IPS-15b (cell line): ENCODE measurements around the gene TBPL2.

Source experiments
- H3K27me3 ChIP-seq: one replicate; pipeline ENCODE4 v1.6.1; 2013; ENCODE audit warnings: low read length; ENCODE audit not compliant: control insufficient read depth, insufficient read depth
- H3K36me3 ChIP-seq: one replicate; pipeline ENCODE4 v1.6.1; 2013; ENCODE audit warnings: low read length; ENCODE audit not compliant: control insufficient read depth, insufficient read depth
- H3K4me1 ChIP-seq: one replicate; pipeline ENCODE4 v1.6.1; 2013; ENCODE audit warnings: mild to moderate bottlenecking, low read length; ENCODE audit not compliant: control insufficient read depth, insufficient read depth
- H3K4me3 ChIP-seq: one replicate; pipeline ENCODE4 v1.5.1; 2013; ENCODE audit warnings: low read depth, low read length
- H3K9ac ChIP-seq: one replicate; pipeline ENCODE4 v1.6.1; 2013; ENCODE audit warnings: low read depth, mild to moderate bottlenecking, low read length
- H3K9me3 ChIP-seq: one replicate; pipeline ENCODE4 v1.6.1; 2013; ENCODE audit warnings: mild to moderate bottlenecking, low read length; ENCODE audit not compliant: control insufficient read depth, insufficient read depth

TBPL2 gene

GRCh38 chr14:55373784-55374705 lies 66.4 kb downstream of the TBPL2 start:
- no peaks in the 10 kb centered on the region for H3K9me3 ChIP-seq
- no peak overlapping the region for H3K9ac ChIP-seq
- peaks cover 8% of the 10 kb centered on the region for H3K36me3 ChIP-seq
- no peaks in the 10 kb centered on the region for H3K27me3 ChIP-seq
- no peaks in the 10 kb centered on the region for H3K4me1 ChIP-seq
- H3K4me3 ChIP-seq, result no peak overlapping the region

GRCh38 chr14:55372825-55373224 lies 67.6 kb downstream of the TBPL2 start:
- H3K4me3 ChIP-seq, result no peak overlapping the region
- H3K27me3 ChIP-seq, result no peaks in the 10 kb centered on the region
- no peak overlapping the region for H3K9ac ChIP-seq
- H3K4me1 ChIP-seq, result no peaks in the 10 kb centered on the region
- H3K36me3 ChIP-seq, result peaks cover 5% of the 10 kb centered on the region
- no peaks in the 10 kb centered on the region for H3K9me3 ChIP-seq

- Histone ChIP-seq H3K9me3 (no peaks in the 10 kb centered on the region), H3K4me3 (no peak overlapping the region), H3K4me1 (no peaks in the 10 kb centered on the region), H3K27me3 (no peaks in the 10 kb centered on the region), H3K36me3 (peaks cover 5% of the 10 kb centered on the region), H3K9ac (no peak overlapping the region)
Measured at GRCh38 chr14:55372423-55372822, 68.0 kb downstream of the TBPL2 start.

DNA sequence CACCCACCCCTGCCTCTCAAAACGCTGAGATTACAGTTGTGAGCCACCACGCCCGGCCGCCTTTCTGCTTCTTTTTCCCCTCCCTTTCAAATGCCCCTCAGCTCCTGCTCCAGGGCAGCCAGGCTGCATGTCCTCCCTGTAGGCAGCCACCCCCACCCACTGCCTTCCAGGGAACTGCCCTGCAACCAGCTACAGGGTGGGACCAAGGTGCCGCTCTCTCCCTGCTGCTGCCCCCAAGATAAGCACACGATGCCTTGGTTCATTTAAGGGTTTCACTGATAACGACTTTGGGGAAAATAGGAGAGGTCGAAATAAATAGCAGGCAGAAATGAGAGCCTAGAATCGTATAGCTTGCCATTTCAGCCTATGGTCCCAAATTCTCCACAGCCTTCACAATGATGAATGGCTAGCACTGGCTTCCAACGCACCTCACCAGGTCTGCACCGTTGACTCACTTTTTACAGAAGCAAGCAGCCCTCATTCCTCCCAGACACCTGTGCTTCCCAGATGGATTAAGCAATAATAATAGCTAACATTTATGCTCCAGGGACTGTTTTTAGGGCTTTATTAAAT lies 69.4 kb downstream of the TBPL2 start:
- Histone ChIP-seq H3K27me3 (no peaks in the 10 kb centered on the region), H3K36me3 (peaks cover 5% of the 10 kb centered on the region), H3K4me3 (no peak overlapping the region), H3K9ac (no peak overlapping the region), H3K4me1 (no peaks in the 10 kb centered on the region), H3K9me3 (no peaks in the 10 kb centered on the region)

DNA sequence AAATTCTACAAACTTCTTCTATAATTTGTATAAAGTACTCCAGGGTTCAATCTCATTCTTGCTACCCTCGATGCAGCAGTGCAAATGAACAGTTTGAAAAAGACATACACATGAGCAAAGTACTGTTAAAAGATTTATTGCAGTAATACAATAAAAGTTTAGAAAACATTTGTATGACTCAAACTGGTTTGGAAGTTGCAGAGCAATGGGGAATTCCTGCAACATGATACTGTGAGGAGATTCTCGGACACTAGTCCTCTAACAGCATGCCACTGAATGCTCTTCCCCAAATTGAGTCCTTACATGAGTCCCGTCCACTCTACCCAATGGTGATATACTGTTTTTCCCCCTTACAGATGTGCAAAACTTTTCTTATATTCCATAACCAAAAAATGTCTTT lies 74.1 kb downstream of the TBPL2 start:
- peaks cover 7% of the 10 kb centered on the region for H3K36me3 ChIP-seq
- no peak overlapping the region for H3K4me3 ChIP-seq
- H3K9ac ChIP-seq, result no peak overlapping the region
- no peaks in the 10 kb centered on the region for H3K27me3 ChIP-seq
- no peaks in the 10 kb centered on the region for H3K4me1 ChIP-seq
- H3K9me3 ChIP-seq, result no peaks in the 10 kb centered on the region
